Suppressor macrophage (primary cell): Measurements from ENCODE around the gene IFRD2.
A peak's percentile ranks its signal among the peaks of the same experiment; 100 is the strongest.

ENCODE experiments used
- DNase-seq, 4 experiments: peaks; one replicate each; pipeline ENCODE4 v3.0.0-alpha.2; 2020 to 2022
- total RNA-seq, 17 experiments: gene quantifications; one replicate each; lab custom pipeline; 2026; ENCODE audit warnings: mixed read lengths in 6 of 17, inconsistent platforms in 3 of 17; lab: John Stamatoyannopoulos, UW

Gene IFRD2, protein sequence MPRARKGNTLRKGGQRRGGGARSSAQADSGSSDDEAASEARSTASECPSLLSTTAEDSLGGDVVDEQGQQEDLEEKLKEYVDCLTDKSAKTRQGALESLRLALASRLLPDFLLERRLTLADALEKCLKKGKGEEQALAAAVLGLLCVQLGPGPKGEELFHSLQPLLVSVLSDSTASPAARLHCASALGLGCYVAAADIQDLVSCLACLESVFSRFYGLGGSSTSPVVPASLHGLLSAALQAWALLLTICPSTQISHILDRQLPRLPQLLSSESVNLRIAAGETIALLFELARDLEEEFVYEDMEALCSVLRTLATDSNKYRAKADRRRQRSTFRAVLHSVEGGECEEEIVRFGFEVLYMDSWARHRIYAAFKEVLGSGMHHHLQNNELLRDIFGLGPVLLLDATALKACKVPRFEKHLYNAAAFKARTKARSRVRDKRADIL
- total RNA-seq = 14.2 to 66.5 (median 23.2) reads per million in 17 experiments

DNA sequence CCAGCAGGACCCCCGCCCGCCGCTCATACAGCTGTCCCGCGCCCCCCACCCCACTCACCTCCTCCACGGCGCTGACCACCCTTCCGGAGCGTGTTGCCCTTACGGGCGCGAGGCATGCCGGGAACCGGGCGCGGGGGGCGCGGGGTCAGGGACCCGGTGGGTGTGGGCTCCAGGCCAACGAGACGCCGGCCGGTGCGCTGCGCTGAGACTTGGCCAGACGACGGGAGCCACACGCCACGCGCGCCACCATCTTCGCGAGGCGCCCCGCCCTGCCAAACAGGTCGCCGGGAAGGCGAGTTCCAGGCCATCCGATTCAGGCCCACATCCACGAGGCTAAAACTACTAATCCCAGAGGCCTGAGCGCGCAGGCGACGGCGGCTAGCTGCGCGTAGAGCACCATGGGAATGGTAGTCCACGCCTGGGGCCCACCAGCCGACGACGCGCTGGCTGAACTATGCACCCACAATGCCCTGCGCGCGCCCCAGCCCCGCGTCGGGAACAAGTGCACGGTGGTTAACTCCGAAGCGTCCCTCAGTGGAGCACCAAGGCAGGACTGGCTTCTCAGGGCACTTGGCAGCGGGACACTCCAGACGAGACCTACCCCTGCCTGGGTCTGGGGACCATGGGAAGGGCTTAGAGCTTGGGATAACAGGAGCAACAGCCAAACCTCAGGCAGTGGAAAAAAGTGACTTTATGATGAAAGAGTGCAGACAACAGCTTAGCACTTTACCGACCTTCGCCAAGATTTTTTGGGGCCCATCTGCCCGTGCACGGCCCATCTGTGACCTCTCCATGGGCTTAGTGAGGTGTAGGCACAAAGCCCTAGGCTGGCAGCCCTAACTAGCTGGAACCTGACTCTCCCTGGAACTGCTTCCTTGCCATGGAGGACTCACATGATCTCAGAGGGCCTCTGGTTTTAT, at the start of gene IFRD2:
TSS of gene IFRD2 (minus strand) at position 271 of the 920 bp plus-strand sequence. CDS start at position 116, 155 bp downstream.
- peak; percentile 97 to 99 (median 98) for DNase-seq

DNA sequence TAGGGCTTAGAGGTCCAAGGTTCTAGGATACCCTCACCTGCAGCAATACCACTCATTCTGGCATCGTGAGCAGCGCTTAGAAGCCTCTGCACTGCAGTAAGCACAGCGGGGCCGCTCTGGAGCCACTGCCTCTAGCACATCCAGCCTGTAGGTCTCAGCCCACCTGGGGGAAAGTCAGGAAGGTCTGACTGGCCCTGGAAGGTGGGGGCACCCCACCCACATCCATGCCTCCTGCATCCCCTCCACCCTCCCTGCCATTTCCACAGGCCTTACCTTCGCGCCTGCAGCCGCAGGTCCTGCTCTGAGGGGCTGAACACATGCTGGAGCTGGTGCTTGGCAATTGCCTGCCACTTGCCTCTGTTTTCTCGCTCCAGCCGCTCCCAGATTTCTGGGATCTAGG, 49.3 kb upstream of the IFRD2 start:
- DNase-seq = no peak

- DNase-seq = peak; percentile 85 to 94 (median 90)
These were observed 48.5 kb upstream of the IFRD2 start, which contains the start of gene RASSF1 for GRCh38 chr3:50340448-50341329. Gene RASSF1, minus strand, starts transcription at chr3:50340836. Its CDS starts 31 bp downstream, at chr3:50340805.

GRCh38 chr3:50340147-50340447, 47.9 kb upstream of the IFRD2 start:
- no peak for DNase-seq

- DNase-seq = no peak
These were observed 47.4 kb upstream of the IFRD2 start for GRCh38 chr3:50339485-50340146.

DNA sequence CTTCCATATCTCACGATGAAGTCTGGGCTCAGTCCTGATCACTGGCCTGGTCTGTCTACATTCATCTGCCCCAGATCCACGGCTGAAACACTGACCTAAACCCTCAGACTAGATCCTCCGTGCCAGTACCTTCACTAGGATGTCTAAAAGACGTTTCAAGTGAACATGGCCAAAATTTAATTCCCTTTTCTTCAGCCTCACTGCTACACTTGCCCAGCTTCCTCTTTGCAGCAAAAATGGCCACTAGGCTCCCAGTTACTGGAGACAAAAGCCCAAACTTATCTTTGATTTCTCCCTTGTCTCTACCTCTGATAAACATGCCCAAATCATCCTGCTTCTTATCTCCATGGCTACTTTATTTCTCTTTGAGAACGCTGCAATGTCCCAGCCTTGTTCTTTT, 46.7 kb upstream of the IFRD2 start:
- peak; percentile 59 to 80 (median 70) for DNase-seq

GRCh38 chr3:50337175-50337861, 45.1 kb upstream of the IFRD2 start:
- peak; percentile 99 to 100 (median 100) for DNase-seq

DNA sequence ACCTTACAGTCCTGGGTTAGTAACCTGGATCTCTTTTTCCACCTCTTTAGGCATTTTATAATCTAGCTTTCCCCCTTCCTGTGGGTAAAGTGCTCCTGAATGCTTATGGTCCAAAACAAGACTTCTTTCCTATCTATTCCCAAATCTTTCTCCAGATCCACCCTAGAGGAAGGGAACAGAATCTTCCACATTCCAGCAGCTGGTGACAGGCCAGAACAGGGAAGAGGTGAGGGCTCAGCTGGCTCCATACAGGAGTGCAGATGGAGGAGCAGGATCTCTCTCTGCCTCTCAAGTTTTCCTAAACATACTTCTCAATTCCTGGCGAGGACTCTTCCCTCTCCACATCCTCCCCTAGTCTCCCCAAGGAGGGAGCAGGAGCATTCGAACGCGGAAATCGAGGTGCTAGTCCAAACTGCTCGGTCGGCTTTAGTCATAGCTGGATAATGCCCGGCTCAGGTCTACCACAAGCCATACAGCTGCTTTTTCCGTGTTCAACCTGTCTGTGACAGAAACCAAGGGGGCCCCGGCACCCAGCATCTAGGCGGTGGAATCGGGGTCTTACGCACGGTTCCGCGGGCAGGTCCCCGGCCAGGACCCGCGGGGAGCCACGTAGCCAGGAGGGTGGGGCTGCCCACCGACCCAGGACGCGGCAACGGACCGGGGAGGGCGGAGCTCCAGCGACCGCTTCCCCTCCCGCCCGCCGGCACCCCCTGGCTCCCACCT, 44.4 kb upstream of the IFRD2 start:
- no peak for DNase-seq

DNA sequence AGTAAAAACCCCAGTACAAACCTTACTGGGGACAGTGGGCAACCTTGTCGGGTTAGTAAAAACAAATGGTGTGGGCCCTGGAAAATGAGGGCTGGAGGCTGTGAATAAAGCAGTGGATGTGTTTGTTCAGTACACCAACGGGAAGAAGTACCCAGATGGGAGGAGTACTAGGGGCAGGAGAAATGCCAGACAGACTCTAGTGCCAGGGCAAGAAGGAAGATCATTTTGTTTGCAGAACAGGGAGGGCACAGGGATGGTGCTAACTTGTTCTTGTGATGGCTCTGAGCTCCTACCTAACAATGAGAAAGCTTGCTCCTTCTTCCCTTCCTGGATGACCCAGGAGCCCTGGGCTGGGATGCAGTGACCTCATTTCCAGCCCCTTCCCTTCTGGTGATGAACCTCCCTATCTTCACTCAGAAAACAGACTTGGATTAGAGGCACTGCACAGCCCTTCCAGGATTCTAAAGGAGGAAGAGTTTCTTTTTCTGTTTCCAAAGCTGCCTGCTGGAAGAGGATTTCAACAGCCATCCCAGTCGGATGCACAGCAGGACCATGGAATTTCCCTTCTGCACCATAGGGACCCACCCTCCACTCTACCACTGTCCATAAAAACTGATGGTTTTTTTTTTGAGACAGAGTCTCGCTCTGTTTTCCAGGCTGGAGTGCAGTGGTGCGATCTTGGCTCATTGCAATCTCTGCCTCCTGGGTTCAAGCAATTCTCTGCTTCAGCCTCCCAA, 42.3 kb upstream of the IFRD2 start:
- DNase-seq = no peak

DNA sequence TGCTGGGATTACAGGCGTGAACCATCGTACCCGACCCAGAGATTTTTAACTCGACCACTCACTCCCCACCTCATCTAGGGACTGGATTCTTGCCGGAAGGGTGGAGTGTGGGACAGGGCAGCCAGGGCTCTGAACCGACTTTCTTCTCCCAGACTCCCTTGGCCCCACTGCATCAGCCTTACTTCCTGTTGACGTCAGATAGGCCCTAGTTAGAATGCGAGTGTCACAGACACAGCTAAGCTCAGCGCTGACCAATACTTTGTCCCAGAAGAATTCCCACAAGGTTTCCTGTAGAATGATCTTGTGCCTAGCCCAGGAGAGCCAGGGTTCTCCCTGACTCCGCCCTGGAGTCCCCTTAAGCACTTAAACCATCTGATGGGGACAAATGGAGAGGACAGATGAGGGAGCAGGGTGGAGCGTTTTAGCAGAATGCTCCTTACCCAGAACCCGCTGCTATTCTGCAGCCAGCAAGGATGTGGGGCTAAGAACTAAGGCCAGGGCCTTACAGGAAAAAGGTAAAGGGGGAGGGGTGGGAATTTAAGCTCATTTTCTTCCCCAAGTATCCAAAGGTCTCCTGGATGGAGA, 41.6 kb upstream of the IFRD2 start:
- DNase-seq = no peak

- no peak for DNase-seq
These were observed 39.2 kb upstream of the IFRD2 start for GRCh38 chr3:50331364-50331907.

DNA sequence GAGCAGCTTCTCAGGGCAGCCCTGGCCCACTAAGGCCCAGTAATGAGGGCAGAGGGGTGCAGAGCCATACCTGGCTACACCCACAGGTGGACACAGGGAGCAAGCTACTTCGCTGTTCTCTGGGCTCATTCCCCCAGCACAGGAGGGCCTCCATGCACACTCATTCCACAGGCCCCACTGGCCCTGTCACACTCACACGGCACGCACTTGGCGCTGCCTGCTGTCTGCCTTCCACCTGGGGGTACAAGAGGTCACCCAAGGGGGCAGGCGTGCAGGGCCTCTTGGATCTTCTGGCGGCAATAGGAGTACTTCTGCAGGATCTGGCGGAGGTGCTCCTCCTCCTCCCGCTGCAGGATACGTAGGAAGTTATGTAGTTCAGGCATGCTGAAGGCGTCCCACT, 38.1 kb upstream of the IFRD2 start:
- no peak for DNase-seq

DNA sequence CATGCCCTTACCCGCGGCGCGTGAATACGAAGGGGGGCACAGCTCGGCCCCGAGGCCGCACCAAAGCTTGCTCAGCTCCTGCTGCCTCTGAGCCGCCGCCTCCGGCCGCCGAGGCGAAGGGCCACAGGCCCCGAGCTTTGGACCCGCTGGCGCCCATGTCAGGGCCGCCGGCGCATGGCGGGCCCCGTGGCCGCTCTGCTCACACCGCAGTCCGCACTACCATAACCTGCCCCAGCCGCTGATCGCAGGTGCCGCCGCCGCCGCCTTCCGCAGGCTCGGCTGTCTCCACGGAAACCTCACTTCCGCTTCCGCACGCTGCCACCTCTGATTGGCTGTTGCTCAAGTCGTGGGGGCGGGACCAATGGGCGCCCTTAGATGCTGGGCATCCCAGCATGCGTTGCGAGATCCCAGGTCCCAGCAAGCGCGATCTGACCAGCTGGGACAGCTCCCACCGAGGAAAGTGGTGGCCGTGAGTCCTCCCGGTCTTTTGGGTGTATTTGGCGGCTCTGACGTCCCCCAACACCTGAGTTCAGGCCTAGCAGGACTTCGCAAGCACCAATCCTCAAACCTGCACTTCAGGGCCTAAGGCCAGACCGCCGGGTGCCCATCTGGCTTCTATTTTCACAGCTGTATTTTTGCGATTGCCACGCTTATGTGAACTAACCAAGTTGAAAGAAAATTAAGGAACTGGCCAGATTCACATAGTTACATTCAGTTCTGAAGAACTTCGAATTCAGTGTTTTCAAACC, 35.9 kb upstream of the IFRD2 start, which contains the start of gene TUSC2:
TSS of gene TUSC2 (minus strand) at position 281 of the 749 bp plus-strand sequence. CDS start at position 157, 124 bp downstream.
- DNase-seq = peak; percentile 97 to 99 (median 98)

GRCh38 chr3:50327129-50327528, 34.9 kb upstream of the IFRD2 start:
- no peak for DNase-seq

GRCh38 chr3:50326182-50326541, 33.9 kb upstream of the IFRD2 start:
- DNase-seq = no peak

- no peak for DNase-seq
These were observed 33.4 kb upstream of the IFRD2 start for GRCh38 chr3:50325497-50326181.

GRCh38 chr3:50325113-50325480, 32.9 kb upstream of the IFRD2 start:
- no peak for DNase-seq
